Subcutaneous abdominal adipose tissue (tissue), 5 donors: ENCODE measurements around the gene CACNA1S.

Experiments
- H3K27ac ChIP-seq: one replicate; pipeline ENCODE4 v1.7.0; 2013; ENCODE audit warnings: low read depth, mild to moderate bottlenecking, inconsistent platforms, low read length, moderate library complexity
- H3K27me3 ChIP-seq, 5 donors: one replicate each; pipeline ENCODE4 v1.7.0; 2013; ENCODE audit warnings: low read length in 5 of 5, inconsistent platforms in 1 of 5; ENCODE audit not compliant: control insufficient read depth in 5 of 5, insufficient read depth in 4 of 5
- H3K36me3 ChIP-seq, 5 donors: one replicate each; pipeline ENCODE4 v1.7.0; 2013; ENCODE audit warnings: low read length in 5 of 5; ENCODE audit not compliant: control insufficient read depth in 5 of 5, insufficient read depth in 5 of 5
- H3K4me1 ChIP-seq, 5 donors: one replicate each; pipeline ENCODE4 v1.7.0; 2013; ENCODE audit warnings: low read length in 5 of 5, mild to moderate bottlenecking in 3 of 5, moderate library complexity in 1 of 5; ENCODE audit not compliant: control insufficient read depth in 5 of 5, insufficient read depth in 5 of 5
- H3K4me3 ChIP-seq, 5 donors: one replicate each; pipeline ENCODE4 v1.7.0; 2013; ENCODE audit warnings: low read length in 5 of 5, low read depth in 1 of 5
- H3K9ac ChIP-seq, 5 donors: one replicate each; pipeline ENCODE4 v1.7.0; 2013; ENCODE audit warnings: low read length in 5 of 5, mild to moderate bottlenecking in 4 of 5, moderate library complexity in 3 of 5
- H3K9me3 ChIP-seq, 5 donors: one replicate each; pipeline ENCODE4 v1.7.0; 2013; ENCODE audit warnings: low read length in 5 of 5; ENCODE audit not compliant: control insufficient read depth in 5 of 5
- donor health status: healthy.
- donor health status: healthy.
- donor health status: healthy.
- donor health status: healthy.
- donor health status: healthy.

The CACNA1S gene

DNA sequence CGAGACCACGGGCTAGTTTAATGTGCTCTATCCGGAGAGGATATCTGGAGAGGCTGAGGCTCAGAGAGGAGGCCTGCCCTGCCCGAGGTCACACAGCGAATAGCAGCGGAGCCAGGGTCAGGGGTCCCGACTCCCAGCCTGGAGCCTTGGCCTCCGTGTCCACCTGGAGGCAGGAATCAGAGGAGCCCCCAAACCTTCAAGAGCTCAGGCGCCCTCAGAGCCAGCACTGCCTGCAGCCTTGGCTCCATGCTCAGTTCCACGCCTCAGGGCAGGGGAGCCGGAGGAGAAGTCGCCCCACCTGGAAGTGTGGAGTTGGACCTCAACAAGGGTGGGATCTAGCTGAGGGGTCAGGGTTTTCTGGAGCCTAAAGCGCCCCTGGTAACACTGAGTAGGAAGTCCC lies 16.7 kb upstream of the CACNA1S start:
- H3K36me3 ChIP-seq, result peaks cover 0 to under 1% (median under 1%) of the 10 kb centered on the region in 5 donors
- H3K27me3 ChIP-seq, result peaks cover 0 to 6% (median 5%) of the 10 kb centered on the region in 5 donors
- H3K4me3 ChIP-seq, result no peak overlapping the region
- H3K9ac ChIP-seq, result no peak overlapping the region
- no peak overlapping the region for H3K27ac ChIP-seq
- no peaks in the 10 kb centered on the region for H3K4me1 ChIP-seq
- no peaks in the 10 kb centered on the region for H3K9me3 ChIP-seq

DNA sequence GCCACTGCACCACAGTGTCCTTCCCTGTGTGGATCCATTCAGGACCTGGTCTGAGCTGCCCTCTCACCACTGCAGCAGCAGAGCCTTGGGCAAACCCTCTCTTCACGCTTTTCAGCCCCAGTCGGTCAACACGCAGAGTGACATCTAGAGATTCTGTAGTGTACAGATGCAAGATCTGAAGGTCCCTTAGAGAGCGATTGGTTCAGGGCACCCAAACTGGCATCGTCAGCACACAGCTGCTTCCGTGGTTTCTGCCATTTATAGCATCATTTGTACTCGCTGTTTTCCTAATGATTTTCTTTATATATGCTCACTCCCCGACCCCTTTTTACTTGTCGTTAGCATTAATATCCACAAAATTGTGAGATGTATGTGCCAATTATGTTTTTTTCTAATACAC lies 16.2 kb upstream of the CACNA1S start:
- no peaks in the 10 kb centered on the region for H3K36me3 ChIP-seq
- no peak overlapping the region for H3K27ac ChIP-seq
- no peaks in the 10 kb centered on the region for H3K4me1 ChIP-seq
- H3K27me3 ChIP-seq, result peaks cover 0 to 8% (median 5%) of the 10 kb centered on the region in 5 donors
- H3K9ac ChIP-seq, result no peak overlapping the region
- H3K4me3 ChIP-seq, result no peak overlapping the region
- H3K9me3 ChIP-seq, result no peaks in the 10 kb centered on the region

DNA sequence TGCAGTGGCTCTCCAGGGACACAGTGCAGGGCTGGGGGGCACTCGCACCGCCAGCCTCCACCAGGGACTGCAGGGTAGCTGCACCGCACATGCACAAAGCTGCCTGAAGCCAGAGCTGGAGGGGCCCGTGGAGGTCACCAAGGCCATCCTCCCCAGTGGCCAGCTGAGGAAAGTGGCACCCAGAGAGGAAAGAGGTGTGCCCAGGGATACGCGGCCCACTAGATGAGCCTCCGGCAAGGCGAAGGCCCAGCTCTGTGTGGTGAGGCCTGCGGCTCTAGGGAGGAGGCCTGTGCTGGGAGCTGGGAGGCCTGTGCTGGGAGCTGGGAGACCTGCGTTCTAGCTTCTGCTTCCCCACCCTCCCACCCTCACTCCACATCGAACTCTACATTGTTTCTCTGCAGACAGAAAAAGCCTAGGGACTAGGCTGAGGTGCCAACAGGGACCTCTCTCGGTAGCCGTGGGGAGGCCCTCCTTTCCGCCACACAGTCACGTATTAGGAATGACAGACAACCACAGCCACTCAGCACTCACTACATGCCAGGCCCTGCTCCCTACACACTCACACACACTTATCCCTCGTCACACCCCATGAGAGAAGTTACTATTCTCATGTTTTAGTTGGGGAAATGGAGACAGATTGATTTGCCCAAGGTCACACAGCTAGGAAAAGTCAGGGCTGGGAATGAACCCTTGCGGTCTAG lies 15.7 kb upstream of the CACNA1S start:
- no peaks in the 10 kb centered on the region for H3K4me1 ChIP-seq
- H3K27ac ChIP-seq, result no peak overlapping the region
- no peaks in the 10 kb centered on the region for H3K9me3 ChIP-seq
- no peaks in the 10 kb centered on the region for H3K36me3 ChIP-seq
- H3K4me3 ChIP-seq, result no peak overlapping the region
- H3K27me3 ChIP-seq, result peaks cover 2 to 8% (median 5%) of the 10 kb centered on the region in 5 donors
- H3K9ac ChIP-seq, result no peak overlapping the region

DNA sequence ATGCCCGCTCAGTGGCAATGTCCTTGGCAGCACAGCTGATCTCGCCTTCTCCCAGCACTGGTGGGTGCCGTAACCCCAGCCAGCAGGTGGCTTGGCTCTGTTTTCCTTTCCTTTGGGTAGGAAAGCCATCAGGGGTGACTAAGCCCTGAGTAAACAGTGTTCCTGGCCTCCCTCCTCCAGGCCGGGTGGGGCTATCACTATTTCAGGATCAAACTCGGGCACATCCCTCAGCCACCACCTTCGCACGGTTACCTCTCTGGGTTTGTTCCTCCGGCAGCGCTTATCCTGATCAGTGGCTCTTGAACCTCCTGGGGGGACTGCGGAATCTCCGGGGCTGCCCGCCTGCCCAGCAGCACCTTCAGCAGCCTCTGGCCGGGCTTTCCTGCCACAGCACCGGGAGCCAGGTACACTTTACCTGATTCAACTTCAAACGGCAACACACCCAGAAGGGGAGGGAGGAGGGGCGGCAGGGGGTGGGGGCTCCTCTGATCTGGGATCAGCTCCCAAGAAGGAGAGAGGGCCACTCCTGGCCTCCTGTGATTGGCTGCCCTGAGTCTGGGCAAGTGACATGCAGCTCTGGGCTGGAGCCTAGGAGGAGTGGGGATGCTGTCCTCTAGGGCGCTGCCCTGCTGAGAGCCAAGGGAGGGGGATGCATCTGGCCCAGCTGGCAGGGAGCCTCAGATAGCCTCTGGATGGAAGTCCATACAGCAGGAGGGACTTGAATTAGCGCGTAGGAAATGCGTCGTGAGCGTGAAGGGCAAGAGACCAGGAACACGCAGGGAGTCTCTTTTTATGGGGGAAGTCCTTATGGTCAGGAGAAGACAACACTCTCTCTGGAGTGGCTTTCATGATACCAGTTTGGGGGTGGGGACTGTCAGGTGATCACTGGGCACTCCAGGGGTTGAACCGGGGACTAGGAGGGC lies 14.9 kb upstream of the CACNA1S start, which contains the start of gene ASCL5:
Gene ASCL5 (minus strand): TSS at position 353 of the 923 bp plus-strand sequence. CDS start 11,812 bp downstream, outside the sequence.
- Histone ChIP-seq H3K36me3 (no peaks in the 10 kb centered on the region), H3K4me1 (no peaks in the 10 kb centered on the region), H3K4me3 (no peak within 1 kb of the TSS), H3K9ac (no peak within 1 kb of the TSS), H3K27me3 (peaks cover 2 to 14% (median 5%) of the 10 kb centered on the region in 5 donors), H3K9me3 (no peaks in the 10 kb centered on the region), H3K27ac (no peak within 1 kb of the TSS)

DNA sequence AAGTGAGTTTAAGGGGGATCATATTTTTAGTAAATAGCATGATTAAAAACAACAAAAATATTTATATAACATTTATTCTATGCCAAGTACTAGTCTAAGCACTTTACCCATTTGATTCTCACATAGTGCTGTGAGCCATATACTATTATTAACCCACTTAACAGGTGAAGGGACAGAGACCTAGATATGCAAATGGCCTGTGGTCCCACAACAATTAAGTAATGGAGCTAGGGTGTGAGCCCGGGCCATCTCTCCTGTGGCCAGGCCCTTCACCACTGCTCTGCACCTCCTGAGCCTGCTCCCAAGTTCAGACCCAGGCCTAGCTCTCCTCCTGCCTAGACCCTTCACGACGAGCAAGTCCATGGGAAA lies 14.2 kb upstream of the CACNA1S start:
- Histone ChIP-seq H3K27ac (no peak overlapping the region), H3K4me3 (no peak overlapping the region), H3K36me3 (no peaks in the 10 kb centered on the region), H3K27me3 (peaks cover 2 to 16% (median 5%) of the 10 kb centered on the region in 5 donors), H3K9ac (no peak overlapping the region), H3K4me1 (no peaks in the 10 kb centered on the region), H3K9me3 (no peaks in the 10 kb centered on the region)

DNA sequence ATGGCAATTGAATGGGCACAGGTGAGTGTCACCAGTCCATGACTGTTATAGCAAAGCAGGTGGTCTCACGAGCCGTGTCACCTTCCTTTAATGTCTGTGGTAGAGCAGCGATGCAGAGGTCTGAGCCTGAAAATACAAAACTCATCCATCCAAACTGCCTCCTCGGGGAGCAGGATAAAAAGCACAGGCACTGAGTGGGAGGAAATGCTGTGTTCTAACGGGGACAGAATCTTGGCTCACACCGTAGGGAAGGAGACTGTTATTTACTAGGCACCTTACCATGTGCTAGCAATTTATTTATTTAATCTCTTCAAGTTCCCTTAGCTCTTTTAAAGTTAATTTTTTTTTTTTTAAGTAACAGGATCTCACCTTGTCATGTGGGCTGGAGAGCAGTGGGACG lies 13.6 kb upstream of the CACNA1S start:
- peaks cover 2 to 16% (median 5%) of the 10 kb centered on the region in 5 donors for H3K27me3 ChIP-seq

DNA sequence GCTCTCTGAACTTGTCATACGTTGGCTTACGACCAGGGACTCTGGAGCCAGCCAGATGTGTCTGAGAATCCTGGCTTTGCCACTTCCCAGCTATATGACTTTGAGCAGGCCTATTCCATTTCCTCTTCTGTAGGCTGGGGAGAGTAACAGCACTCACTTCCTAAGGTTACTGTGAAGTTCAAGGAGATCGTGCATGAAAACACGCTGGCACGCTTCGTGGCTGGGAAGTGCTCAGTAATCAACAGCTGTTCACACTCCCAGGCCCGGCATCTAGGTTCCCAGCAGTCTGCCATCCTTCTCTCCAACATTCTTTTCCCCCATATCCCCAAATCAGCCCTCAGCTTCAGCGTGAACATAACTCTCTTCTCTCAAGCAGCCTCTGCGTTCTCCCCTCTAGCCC lies 12.8 kb upstream of the CACNA1S start:
- Histone ChIP-seq H3K27me3 (peaks cover 2 to 16% (median 5%) of the 10 kb centered on the region in 5 donors), H3K9me3 (no peaks in the 10 kb centered on the region), H3K9ac (no peak overlapping the region), H3K4me3 (no peak overlapping the region), H3K27ac (no peak overlapping the region), H3K4me1 (peaks cover 0 to 3% (median 2%) of the 10 kb centered on the region in 5 donors), H3K36me3 (no peaks in the 10 kb centered on the region)

More for the DNA sequence above, 13.6 kb upstream of the CACNA1S start:
- Histone ChIP-seq H3K9ac (no peak overlapping the region), H3K27ac (no peak overlapping the region), H3K4me1 (no peaks in the 10 kb centered on the region), H3K4me3 (no peak overlapping the region), H3K9me3 (no peaks in the 10 kb centered on the region), H3K36me3 (no peaks in the 10 kb centered on the region)

DNA sequence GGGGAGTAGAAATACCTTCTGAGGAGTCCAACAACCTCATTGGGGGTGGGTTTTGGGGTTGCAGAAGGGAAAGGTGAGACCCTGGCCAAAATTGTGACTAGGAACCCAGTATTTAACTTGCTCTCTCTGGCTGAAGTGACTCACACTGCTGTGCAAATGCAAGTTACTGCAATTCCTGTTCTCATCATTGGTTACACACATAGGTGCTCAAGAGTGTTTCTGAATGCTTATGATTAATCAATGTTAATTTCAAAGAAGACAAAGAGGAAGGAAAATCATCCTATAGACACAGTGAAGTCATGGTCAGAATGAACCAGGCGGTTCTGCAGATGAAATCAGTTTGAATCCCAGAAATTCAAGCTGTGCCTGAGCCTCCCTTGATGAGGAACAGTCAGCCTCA lies 11.6 kb upstream of the CACNA1S start:
- Histone ChIP-seq H3K27ac (no peak overlapping the region), H3K9me3 (no peaks in the 10 kb centered on the region), H3K9ac (no peak overlapping the region), H3K36me3 (no peaks in the 10 kb centered on the region), H3K4me1 (peaks cover 0 to 10% (median 4%) of the 10 kb centered on the region in 5 donors), H3K4me3 (no peak overlapping the region), H3K27me3 (peaks cover 2 to 16% (median 5%) of the 10 kb centered on the region in 5 donors)

DNA sequence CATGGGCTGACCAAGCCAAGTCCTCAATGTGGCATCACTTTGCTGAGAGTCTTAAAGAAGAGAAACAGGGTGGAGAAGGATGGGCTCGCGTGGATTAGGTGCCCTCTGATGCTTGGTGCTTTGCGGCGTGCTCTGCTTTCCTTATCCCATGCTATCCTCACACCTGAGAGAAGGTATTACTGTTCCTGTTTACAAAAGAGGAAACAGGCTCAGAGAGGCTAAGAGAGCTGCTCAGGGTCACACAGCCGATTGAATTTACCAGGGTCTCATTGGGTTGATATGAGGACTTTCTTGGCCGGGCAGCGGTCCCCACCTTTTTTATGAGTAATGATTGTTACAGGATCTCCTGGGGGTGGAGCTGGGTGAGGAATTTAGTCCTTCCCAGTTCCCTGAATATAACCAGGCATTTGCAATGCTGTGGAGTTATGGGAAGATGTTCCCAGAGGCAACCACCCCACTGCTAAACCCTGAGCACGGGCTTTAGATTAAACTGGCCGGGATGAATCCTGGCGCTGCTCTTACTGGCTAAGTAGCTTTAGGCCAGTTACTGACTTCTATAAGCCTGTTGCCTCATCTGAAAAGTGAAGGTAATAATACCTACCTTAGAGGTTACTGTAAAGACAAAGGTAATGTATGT lies 10.2 kb upstream of the CACNA1S start:
- Histone ChIP-seq H3K9me3 (no peaks in the 10 kb centered on the region), H3K27ac (no peak overlapping the region), H3K4me3 (no peak overlapping the region), H3K27me3 (peaks cover 2 to 16% (median 4%) of the 10 kb centered on the region in 5 donors), H3K36me3 (no peaks in the 10 kb centered on the region), H3K4me1 (peaks cover 0 to 10% (median 4%) of the 10 kb centered on the region in 5 donors), H3K9ac (no peak overlapping the region)
